ENCODE measurements around the gene USP24.

USP24 gene

DNA sequence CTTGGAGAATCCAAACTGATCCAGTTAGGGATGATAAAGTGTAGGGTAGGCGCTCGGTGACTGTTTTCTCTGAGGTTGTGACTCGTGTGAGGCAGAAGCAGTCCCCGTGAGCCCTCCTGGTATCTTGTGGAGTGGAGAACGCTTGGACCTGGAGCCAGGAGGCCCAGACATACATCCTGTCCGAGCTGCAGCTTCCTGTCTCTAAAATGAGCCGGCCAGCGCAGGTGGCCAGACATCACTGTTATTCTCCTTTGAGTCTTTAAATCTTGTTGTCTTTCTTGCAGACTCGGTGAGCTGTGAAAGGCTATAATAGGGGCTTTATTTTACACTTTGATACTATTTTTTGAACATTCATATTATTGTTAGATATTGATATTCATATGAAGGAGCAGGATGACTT is 163.5 kb downstream of the USP24 start:
- no peak overlapping the region for H3K4me3 ChIP-seq (ENCODE audit: low read length)
- no peaks in the 10 kb centered on the region for H3K4me1 ChIP-seq (ENCODE audit: control insufficient read depth, insufficient read depth, low read length)
- H3K9me3 ChIP-seq (ENCODE audit: control insufficient read depth, low read length) = no peaks in the 10 kb centered on the region
- H3K27me3 ChIP-seq (ENCODE audit: control insufficient read depth, insufficient read depth, low read length) = no peaks in the 10 kb centered on the region
- H3K36me3 ChIP-seq (ENCODE audit: control insufficient read depth, insufficient read depth, low read length) = no peaks in the 10 kb centered on the region
- H3K9ac ChIP-seq (ENCODE audit: low read length) = no peak overlapping the region

GRCh38 chr1:55051169-55051568 is 164.0 kb downstream of the USP24 start:
- Histone ChIP-seq H3K9me3 (ENCODE audit: control insufficient read depth, low read length) (no peaks in the 10 kb centered on the region), H3K4me1 (ENCODE audit: control insufficient read depth, insufficient read depth, low read length) (no peaks in the 10 kb centered on the region), H3K9ac (ENCODE audit: low read length) (no peak overlapping the region), H3K27me3 (ENCODE audit: control insufficient read depth, insufficient read depth, low read length) (no peaks in the 10 kb centered on the region), H3K4me3 (ENCODE audit: low read length) (no peak overlapping the region), H3K36me3 (ENCODE audit: control insufficient read depth, insufficient read depth, low read length) (no peaks in the 10 kb centered on the region)

DNA sequence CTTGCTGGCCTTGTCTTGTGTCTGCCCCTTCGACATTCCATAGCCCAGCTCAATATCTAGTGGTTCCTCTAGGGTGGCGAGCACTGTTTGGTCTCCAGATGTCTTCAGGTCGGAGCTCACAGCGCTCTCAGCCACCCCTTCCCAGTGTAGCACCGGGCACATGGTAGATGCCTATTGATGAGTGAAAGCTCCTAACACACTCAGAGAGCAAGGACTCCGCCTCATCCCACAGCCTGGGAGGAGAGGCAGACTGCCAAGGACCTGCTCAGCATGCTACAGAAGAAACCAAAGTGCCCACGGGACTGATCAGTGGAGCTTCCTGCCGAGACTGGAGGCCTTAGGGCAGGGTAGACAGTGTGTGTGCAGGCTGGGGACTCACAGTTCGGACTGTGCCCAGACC is 164.9 kb downstream of the USP24 start:
- H3K4me1 ChIP-seq (ENCODE audit: control insufficient read depth, insufficient read depth, low read length) = no peaks in the 10 kb centered on the region
- no peaks in the 10 kb centered on the region for H3K9me3 ChIP-seq (ENCODE audit: control insufficient read depth, low read length)

DNA sequence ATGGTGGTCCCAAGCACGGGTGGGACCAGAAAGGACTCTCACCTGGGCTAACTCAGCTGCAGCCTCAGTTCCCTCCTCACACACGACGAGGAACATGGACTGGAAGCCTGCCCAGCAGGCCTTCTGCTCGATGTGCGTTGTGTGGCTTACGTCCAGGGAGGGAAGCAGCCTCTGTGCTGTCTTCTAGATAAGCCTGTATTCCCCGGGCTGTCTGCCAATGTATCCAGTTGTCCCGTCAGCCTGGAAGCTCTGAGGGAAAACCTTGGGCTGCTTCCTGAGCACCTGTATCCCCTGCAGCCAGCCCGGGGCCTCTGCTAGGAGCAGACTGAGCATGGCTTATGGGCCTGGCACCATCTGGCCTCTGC is 165.3 kb downstream of the USP24 start:
- Histone ChIP-seq H3K4me3 (ENCODE audit: low read length) (no peak overlapping the region), H3K9me3 (ENCODE audit: control insufficient read depth, low read length) (no peaks in the 10 kb centered on the region), H3K27me3 (ENCODE audit: control insufficient read depth, insufficient read depth, low read length) (no peaks in the 10 kb centered on the region), H3K4me1 (ENCODE audit: control insufficient read depth, insufficient read depth, low read length) (no peaks in the 10 kb centered on the region), H3K9ac (ENCODE audit: low read length) (no peak overlapping the region), H3K36me3 (ENCODE audit: control insufficient read depth, insufficient read depth, low read length) (no peaks in the 10 kb centered on the region)

More for the DNA sequence above, 164.9 kb downstream of the USP24 start:
- Histone ChIP-seq H3K9ac (ENCODE audit: low read length) (no peak overlapping the region), H3K4me3 (ENCODE audit: low read length) (no peak overlapping the region), H3K27me3 (ENCODE audit: control insufficient read depth, insufficient read depth, low read length) (no peaks in the 10 kb centered on the region), H3K36me3 (ENCODE audit: control insufficient read depth, insufficient read depth, low read length) (no peaks in the 10 kb centered on the region)

- H3K4me3 ChIP-seq (ENCODE audit: low read length) = no peak overlapping the region
These were observed 165.8 kb downstream of the USP24 start for GRCh38 chr1:55049271-55049913.

GRCh38 chr1:55048453-55049270 is 166.5 kb downstream of the USP24 start:
- Histone ChIP-seq H3K4me3 (ENCODE audit: low read length) (no peak overlapping the region), H3K9ac (ENCODE audit: low read length) (no peak overlapping the region), H3K9me3 (ENCODE audit: control insufficient read depth, low read length) (no peaks in the 10 kb centered on the region), H3K4me1 (ENCODE audit: control insufficient read depth, insufficient read depth, low read length) (no peaks in the 10 kb centered on the region), H3K27me3 (ENCODE audit: control insufficient read depth, insufficient read depth, low read length) (no peaks in the 10 kb centered on the region), H3K36me3 (ENCODE audit: control insufficient read depth, insufficient read depth, low read length) (no peaks in the 10 kb centered on the region)

More at GRCh38 chr1:55049271-55049913, 165.8 kb downstream of the USP24 start:
- H3K9me3 ChIP-seq (ENCODE audit: control insufficient read depth, low read length) = no peaks in the 10 kb centered on the region
- no peaks in the 10 kb centered on the region for H3K27me3 ChIP-seq (ENCODE audit: control insufficient read depth, insufficient read depth, low read length)
- H3K9ac ChIP-seq (ENCODE audit: low read length) = no peak overlapping the region
- no peaks in the 10 kb centered on the region for H3K36me3 ChIP-seq (ENCODE audit: control insufficient read depth, insufficient read depth, low read length)
- H3K4me1 ChIP-seq (ENCODE audit: control insufficient read depth, insufficient read depth, low read length) = no peaks in the 10 kb centered on the region

DNA sequence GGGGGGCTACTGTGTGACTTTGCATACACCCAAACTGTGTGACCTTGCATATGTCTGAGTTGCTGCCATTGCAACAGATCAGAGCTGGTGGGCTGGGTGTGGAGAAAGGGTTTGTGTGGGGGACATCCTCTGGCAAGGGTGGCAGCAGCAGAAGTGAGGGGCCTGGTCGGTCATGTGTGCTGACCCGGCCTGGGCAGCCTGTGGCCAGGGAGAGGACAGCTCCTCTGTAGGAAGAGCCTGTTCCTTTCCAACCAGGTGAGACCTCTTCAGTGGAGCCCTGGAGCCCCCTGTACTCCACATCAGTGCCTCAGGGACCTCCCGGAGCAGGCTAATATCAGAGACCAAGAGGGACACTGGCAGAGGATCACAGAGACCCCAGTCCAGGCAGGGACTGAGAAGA is 167.6 kb downstream of the USP24 start:
- H3K36me3 ChIP-seq (ENCODE audit: control insufficient read depth, insufficient read depth, low read length) = no peaks in the 10 kb centered on the region
- H3K4me1 ChIP-seq (ENCODE audit: control insufficient read depth, insufficient read depth, low read length) = no peaks in the 10 kb centered on the region
- H3K9me3 ChIP-seq (ENCODE audit: control insufficient read depth, low read length) = no peaks in the 10 kb centered on the region
- no peaks in the 10 kb centered on the region for H3K27me3 ChIP-seq (ENCODE audit: control insufficient read depth, insufficient read depth, low read length)
- no peak overlapping the region for H3K4me3 ChIP-seq (ENCODE audit: low read length)
- H3K9ac ChIP-seq (ENCODE audit: low read length) = no peak overlapping the region

GRCh38 chr1:55046871-55047270 is 168.3 kb downstream of the USP24 start:
- Histone ChIP-seq H3K9me3 (ENCODE audit: control insufficient read depth, low read length) (no peaks in the 10 kb centered on the region), H3K4me3 (ENCODE audit: low read length) (no peak overlapping the region), H3K9ac (ENCODE audit: low read length) (no peak overlapping the region), H3K27me3 (ENCODE audit: control insufficient read depth, insufficient read depth, low read length) (no peaks in the 10 kb centered on the region), H3K36me3 (ENCODE audit: control insufficient read depth, insufficient read depth, low read length) (no peaks in the 10 kb centered on the region), H3K4me1 (ENCODE audit: control insufficient read depth, insufficient read depth, low read length) (no peaks in the 10 kb centered on the region)

DNA sequence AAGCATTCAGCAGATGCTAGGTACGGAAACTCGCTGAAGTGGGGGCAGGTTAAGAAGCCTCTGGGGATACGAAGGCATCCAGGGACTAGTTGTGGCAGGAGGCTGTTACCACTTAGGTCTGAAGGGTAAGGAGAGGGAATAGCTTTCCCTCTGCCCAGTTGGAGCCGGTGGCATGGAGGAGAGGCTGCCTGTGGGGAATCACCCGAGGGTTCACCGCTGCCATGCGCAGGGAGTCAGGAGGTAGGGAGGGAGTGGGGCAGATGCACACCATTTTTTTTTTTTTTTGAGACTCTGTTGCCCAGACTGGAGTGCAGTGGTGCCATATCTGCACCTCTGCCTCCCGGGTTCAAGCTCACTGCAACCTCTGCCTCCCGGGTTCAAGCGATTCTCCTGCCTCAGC is 169.7 kb downstream of the USP24 start:
- Histone ChIP-seq H3K4me3 (ENCODE audit: low read length) (no peak overlapping the region), H3K9me3 (ENCODE audit: control insufficient read depth, low read length) (no peaks in the 10 kb centered on the region), H3K9ac (ENCODE audit: low read length) (no peak overlapping the region), H3K27me3 (ENCODE audit: control insufficient read depth, insufficient read depth, low read length) (peaks cover 7% of the 10 kb centered on the region), H3K4me1 (ENCODE audit: control insufficient read depth, insufficient read depth, low read length) (peaks cover 3% of the 10 kb centered on the region), H3K36me3 (ENCODE audit: control insufficient read depth, insufficient read depth, low read length) (no peaks in the 10 kb centered on the region)

DNA sequence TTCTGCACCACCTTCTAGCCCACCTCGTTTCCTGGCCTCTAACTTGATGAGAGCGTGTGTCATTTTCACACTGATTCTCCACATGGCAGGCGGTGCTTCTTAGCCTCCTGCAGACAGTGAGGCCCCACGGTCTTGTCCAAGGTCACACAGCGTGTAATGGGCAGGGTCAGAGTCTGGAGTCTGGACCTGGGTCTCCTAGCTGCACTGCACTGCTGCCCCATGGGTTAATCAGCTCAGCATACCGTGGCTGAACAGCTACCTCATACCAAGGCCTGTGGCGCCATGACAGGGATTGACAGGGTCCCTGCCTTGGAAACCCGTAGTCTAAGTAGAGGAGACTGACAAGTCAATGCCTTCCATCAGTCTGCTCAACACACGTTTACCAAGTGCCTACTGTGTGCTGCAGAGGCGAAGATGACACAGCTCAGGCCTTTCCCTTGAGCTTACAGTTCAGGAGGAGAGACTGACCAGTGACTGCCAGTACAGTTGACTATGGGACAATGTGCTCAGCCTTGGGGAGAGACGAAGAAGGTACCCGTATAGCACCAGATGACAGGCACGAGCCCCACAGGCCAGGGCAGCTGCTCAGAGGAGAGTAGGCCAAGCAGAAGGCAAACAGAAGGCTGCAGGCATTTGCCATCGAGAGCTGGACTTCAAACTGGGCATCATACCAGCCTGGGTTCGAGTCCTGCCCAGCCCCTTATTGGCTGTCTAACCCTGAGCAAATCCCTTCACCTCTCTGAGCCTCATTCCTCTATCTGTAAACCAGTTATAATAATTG is 170.4 kb downstream of the USP24 start:
- Histone ChIP-seq H3K4me3 (ENCODE audit: low read length) (no peak overlapping the region), H3K27me3 (ENCODE audit: control insufficient read depth, insufficient read depth, low read length) (peaks cover 11% of the 10 kb centered on the region), H3K4me1 (ENCODE audit: control insufficient read depth, insufficient read depth, low read length) (peaks cover 3% of the 10 kb centered on the region), H3K36me3 (ENCODE audit: control insufficient read depth, insufficient read depth, low read length) (no peaks in the 10 kb centered on the region), H3K9ac (ENCODE audit: low read length) (no peak overlapping the region), H3K9me3 (ENCODE audit: control insufficient read depth, low read length) (no peaks in the 10 kb centered on the region)

DNA sequence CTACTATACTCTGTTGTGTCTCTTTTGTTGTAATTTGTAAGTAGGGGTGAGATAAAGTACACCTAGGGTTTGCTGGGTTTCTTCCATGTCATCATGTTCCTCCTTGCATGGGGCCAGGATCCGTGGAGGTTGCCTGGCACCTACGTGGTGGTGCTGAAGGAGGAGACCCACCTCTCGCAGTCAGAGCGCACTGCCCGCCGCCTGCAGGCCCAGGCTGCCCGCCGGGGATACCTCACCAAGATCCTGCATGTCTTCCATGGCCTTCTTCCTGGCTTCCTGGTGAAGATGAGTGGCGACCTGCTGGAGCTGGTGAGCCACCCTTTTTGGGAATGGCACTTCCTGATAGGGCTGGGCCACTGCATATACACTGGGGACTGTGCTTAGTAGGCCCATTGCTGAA is 171.4 kb downstream of the USP24 start:
- peaks cover 19% of the 10 kb centered on the region for H3K27me3 ChIP-seq (ENCODE audit: control insufficient read depth, insufficient read depth, low read length)
- H3K4me1 ChIP-seq (ENCODE audit: control insufficient read depth, insufficient read depth, low read length) = peaks cover 9% of the 10 kb centered on the region
- no peak overlapping the region for H3K4me3 ChIP-seq (ENCODE audit: low read length)
- H3K36me3 ChIP-seq (ENCODE audit: control insufficient read depth, insufficient read depth, low read length) = no peaks in the 10 kb centered on the region
- H3K9ac ChIP-seq (ENCODE audit: low read length) = no peak overlapping the region
- H3K9me3 ChIP-seq (ENCODE audit: control insufficient read depth, low read length) = no peaks in the 10 kb centered on the region

DNA sequence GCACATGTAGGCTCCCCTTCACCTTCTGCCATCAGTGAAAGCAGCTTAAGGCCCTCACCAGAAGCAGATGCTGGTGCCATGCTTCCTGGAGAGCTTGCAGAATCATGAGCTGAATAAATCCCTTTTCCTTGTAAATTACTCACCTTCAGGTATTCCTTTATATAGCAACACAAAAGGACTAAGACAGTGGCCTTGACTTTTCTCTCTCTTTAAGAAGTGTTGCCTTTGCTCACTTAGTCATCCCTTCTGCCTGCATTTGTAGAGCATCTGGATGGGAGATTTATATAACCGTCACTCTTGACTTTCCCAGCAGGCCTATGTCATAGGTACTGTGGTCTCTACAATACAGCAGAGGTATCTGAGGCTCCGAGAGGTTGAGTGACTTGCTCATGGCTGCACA is 172.2 kb downstream of the USP24 start:
- Histone ChIP-seq H3K9me3 (ENCODE audit: control insufficient read depth, low read length) (no peaks in the 10 kb centered on the region), H3K27me3 (ENCODE audit: control insufficient read depth, insufficient read depth, low read length) (peaks cover 25% of the 10 kb centered on the region), H3K36me3 (ENCODE audit: control insufficient read depth, insufficient read depth, low read length) (no peaks in the 10 kb centered on the region), H3K9ac (ENCODE audit: low read length) (no peak overlapping the region), H3K4me1 (ENCODE audit: control insufficient read depth, insufficient read depth, low read length) (peaks cover 10% of the 10 kb centered on the region), H3K4me3 (ENCODE audit: low read length) (no peak overlapping the region)

Data from mucosa of stomach (tissue), 1 donor.